HepG2 (cell line): Measurements from ENCODE around the gene XIAP. TPM values are rescaled to one million over a fixed set of nuclear protein-coding genes. Genes with fewer than 3 reads are reported as not detected.

Experiments used
- ARNTL ChIP-seq: sonication (generic); formaldehyde crosslinking; IDR thresholded peaks from 2 replicates; pipeline ENCODE4 v1.4.0; 2020; ENCODE audit warnings: mild to moderate bottlenecking, missing genetic modification reagents
- CSRNP1 ChIP-seq: sonication (generic); formaldehyde crosslinking; IDR thresholded peaks from 2 replicates; pipeline ENCODE4 v1.8.1; 2023; ENCODE audit warnings: mild to moderate bottlenecking, missing genetic modification reagents
- DNMT3B ChIP-seq: conservative IDR thresholded peaks from 2 replicates; pipeline ENCODE4 v1.6.1; 2016; ENCODE audit warnings: missing biosample characterization, control low read depth
- EED ChIP-seq: sonication (generic); formaldehyde crosslinking; IDR thresholded peaks from 2 replicates; pipeline ENCODE4 v1.5.0; 2020; ENCODE audit warnings: mild to moderate bottlenecking, missing genetic modification reagents
- FOSL1 ChIP-seq: sonication (generic); formaldehyde crosslinking; IDR thresholded peaks from 2 replicates; pipeline ENCODE4 v1.9.0; 2021; ENCODE audit warnings: missing genetic modification reagents, borderline replicate concordance
- FOXJ3 ChIP-seq: sonication (generic); formaldehyde crosslinking; IDR thresholded peaks from 2 replicates; pipeline ENCODE4 v1.4.0; 2020; ENCODE audit warnings: missing genetic modification reagents, mild to moderate bottlenecking, borderline replicate concordance
- FOXK2 ChIP-seq: fragments of 450-650 bp; IDR thresholded peaks from 2 replicates; pipeline ENCODE4 v1.6.1; 2016
- GPN1 ChIP-seq: sonication (generic); formaldehyde crosslinking; IDR thresholded peaks from 2 replicates; pipeline ENCODE4 v1.5.1; 2020; ENCODE audit warnings: missing genetic modification reagents, borderline replicate concordance
- KMT2A ChIP-seq: sonication (generic); formaldehyde crosslinking; IDR thresholded peaks from 2 replicates; pipeline ENCODE4 v1.4.0; 2020; ENCODE audit warnings: missing genetic modification reagents
- NFRKB ChIP-seq: fragments of 450-650 bp; IDR thresholded peaks from 2 replicates; pipeline ENCODE4 v1.6.1; 2017
- PAX8 ChIP-seq: sonication (generic); formaldehyde crosslinking; IDR thresholded peaks from 2 replicates; pipeline ENCODE4 v1.8.0; 2022; ENCODE audit warnings: mild to moderate bottlenecking, missing genetic modification reagents, borderline replicate concordance
- RAD21 ChIP-seq: fragments of 450-650 bp; formaldehyde crosslinking; IDR thresholded peaks from 2 replicates; pipeline ENCODE4 v1.5.0; 2020; ENCODE audit warnings: mild to moderate bottlenecking
- RERE ChIP-seq: IDR thresholded peaks from 2 replicates; pipeline ENCODE4 v1.6.1; 2016; ENCODE audit warnings: low read depth, missing genetic modification reagents, missing compliant biosample characterization
- SMAD1 ChIP-seq: sonication (generic); formaldehyde crosslinking; IDR thresholded peaks from 2 replicates; pipeline ENCODE4 v1.4.0; 2020; ENCODE audit warnings: missing genetic modification reagents, low read depth, mild to moderate bottlenecking, borderline replicate concordance
- SOX6 ChIP-seq, 2 experiments: fragments of 450-650 bp in 1 of 2; sonication (generic) in 1 of 2; formaldehyde crosslinking in 1 of 2; IDR thresholded peaks; 2 replicates each; pipeline versions ENCODE4 v1.4.0 to v1.6.1; 2017 to 2020; ENCODE audit warnings: antibody characterized with exemption in 1 of 2, mild to moderate bottlenecking in 1 of 2, missing genetic modification reagents in 1 of 2
- SP5 ChIP-seq: IDR thresholded peaks from 2 replicates; pipeline ENCODE4 v1.6.1; 2016; ENCODE audit warnings: low read depth, borderline replicate concordance
- ZKSCAN5 ChIP-seq: sonication (generic); formaldehyde crosslinking; IDR thresholded peaks from 2 replicates; pipeline ENCODE4 v1.5.1; 2020; ENCODE audit warnings: mild to moderate bottlenecking, missing genetic modification reagents
- ZMYM3 ChIP-seq: sonication (generic); formaldehyde crosslinking; IDR thresholded peaks from 2 replicates; pipeline ENCODE4 v1.5.1; 2020; ENCODE audit warnings: mild to moderate bottlenecking, missing genetic modification reagents
- ZNF225 ChIP-seq: sonication (generic); formaldehyde crosslinking; IDR thresholded peaks from 2 replicates; pipeline ENCODE4 v1.4.0; 2020; ENCODE audit warnings: mild to moderate bottlenecking, missing genetic modification reagents
- ZNF317 ChIP-seq: sonication (generic); formaldehyde crosslinking; IDR thresholded peaks from 2 replicates; pipeline ENCODE4 v1.5.0; 2020; ENCODE audit warnings: mild to moderate bottlenecking, missing genetic modification reagents
- polyA plus RNA-seq, 8 experiments: library from polyadenylated mRNA; depleted of rRNA in 3 of 8; stranded (reverse) in 7 of 8; unstranded in 1 of 8; fragments of >200 nt; fragmentation: Illumina TruSeq in 4 of 8; extraction: Trizol in 4 of 8; gene quantifications; 2 replicates each; pipeline versions ENCODE4 v1.2.1 to v1.2.3, GENCODE V29; 2011 to 2016; ENCODE audit warnings: low read depth in 4 of 8, missing spikeins in 1 of 8, mixed read lengths in 1 of 8; ENCODE audit not compliant: insufficient read depth in 1 of 8
- total RNA-seq, 5 experiments: library from RNA; depleted of rRNA; stranded (reverse); fragments of >200 nt; fragmentation: Illumina TruSeq; extraction: Trizol; gene quantifications; 2 replicates each; pipeline ENCODE4 v1.2.3, GENCODE V29; 2016; ENCODE audit warnings: low read depth in 1 of 5
- TF ChIP-seq, protein P1 (sequence below): conservative IDR thresholded peaks from 2 replicates; pipeline ENCODE4 v1.6.1; 2018; ENCODE audit warnings: missing genetic modification reagents

Gene XIAP
- total and polyA plus RNA-seq, 2 of the 13 experiments (the other 11 are each of a cell fraction or from before 2014, with no cell fraction given): 12.9 to 29.5 TPM

DNA sequence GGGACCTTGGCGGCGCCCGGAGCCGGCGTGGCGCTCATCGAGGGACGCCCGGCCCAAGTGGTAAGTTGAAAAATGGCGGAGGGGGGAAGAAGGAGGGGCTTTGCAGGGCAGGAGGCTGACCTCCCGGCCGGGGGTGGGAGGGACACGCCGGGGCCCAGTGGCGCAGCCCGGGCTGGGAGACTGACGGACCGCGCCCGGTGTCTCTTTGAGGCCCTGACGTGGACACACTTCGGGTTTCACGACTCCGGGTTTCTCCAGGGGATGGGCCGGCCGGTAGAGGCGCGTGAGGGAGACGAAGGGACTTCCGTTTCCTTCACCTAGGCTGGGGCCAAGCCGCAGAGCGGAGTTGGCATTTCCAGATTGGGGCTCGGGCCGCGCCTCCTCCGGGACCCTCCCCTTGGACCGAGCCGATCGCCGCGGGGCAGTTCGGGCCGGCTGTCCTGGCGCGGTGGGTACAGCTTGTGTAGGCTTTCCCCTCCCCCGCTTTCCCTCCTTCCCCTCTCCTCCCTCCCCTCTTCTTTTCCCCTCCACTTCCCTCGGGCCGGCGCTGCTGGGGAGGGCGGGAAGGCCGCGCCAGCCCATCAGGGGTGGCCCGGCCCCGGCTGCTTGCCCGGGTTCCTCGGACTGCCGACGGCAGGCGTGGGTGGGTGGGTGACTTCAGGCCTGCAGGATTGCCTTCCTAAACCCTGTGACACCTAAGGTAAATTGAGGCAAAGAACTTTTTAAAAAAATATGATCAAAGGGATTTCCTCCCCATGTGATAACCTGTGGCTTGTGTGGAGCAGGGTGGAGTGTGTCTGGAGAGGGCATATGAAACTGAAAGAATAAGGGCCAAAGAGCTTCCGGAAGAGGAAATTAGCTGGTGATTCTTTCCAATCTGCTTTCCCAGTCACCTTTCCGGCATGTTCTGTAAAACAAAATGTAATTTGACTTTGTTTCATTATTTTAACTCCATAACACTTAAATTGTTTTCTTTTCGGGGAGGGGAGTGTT, at the start of gene XIAP (continued):
- TF ChIP-seq SOX6 (IDR thresholded peaks at IDR 0.05): no peak
- TF ChIP-seq SOX6 (CRISPR knock-in tag; IDR thresholded peaks at IDR 0.05): peak; percentile 33; the same call in 1 of the 2 replicates
- TF ChIP-seq GPN1: no peak
- no peak for TF ChIP-seq ZKSCAN5 (CRISPR knock-in tag)
- TF ChIP-seq SMAD1 (CRISPR knock-in tag): no peak
- TF ChIP-seq PAX8 (CRISPR knock-in tag): no peak
- no peak for TF ChIP-seq ZMYM3
- no peak for TF ChIP-seq ZNF317 (CRISPR knock-in tag)
- no peak for TF ChIP-seq ARNTL (CRISPR knock-in tag)
- no peak for TF ChIP-seq FOXJ3 (CRISPR knock-in tag)
- TF ChIP-seq SP5 (CRISPR knock-in tag): no peak
- TF ChIP-seq, protein P1, sequence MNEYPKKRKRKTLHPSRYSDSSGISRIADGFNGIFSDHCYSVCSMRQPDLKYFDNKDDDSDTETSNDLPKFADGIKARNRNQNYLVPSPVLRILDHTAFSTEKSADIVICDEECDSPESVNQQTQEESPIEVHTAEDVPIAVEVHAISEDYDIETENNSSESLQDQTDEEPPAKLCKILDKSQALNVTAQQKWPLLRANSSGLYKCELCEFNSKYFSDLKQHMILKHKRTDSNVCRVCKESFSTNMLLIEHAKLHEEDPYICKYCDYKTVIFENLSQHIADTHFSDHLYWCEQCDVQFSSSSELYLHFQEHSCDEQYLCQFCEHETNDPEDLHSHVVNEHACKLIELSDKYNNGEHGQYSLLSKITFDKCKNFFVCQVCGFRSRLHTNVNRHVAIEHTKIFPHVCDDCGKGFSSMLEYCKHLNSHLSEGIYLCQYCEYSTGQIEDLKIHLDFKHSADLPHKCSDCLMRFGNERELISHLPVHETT (CRISPR knock-in tag): 0 out of 2 replicates have a peak, but pooled peaks have one; percentile 36
- TF ChIP-seq FOXK2: no peak
- no peak for TF ChIP-seq EED
- TF ChIP-seq NFRKB: no peak
- TF ChIP-seq RERE (CRISPR knock-in tag): no peak
- TF ChIP-seq DNMT3B (CRISPR knock-in tag): no peak
- no peak for TF ChIP-seq RAD21 (CRISPR knock-in tag)
- 0 out of 2 replicates have a peak, but pooled peaks have one; percentile 29 for TF ChIP-seq CSRNP1 (CRISPR knock-in tag)
- TF ChIP-seq KMT2A: 0 out of 2 replicates have a peak, but pooled peaks have one; percentile 27
- no peak for TF ChIP-seq FOSL1 (CRISPR knock-in tag)
- no peak for TF ChIP-seq ZNF225 (CRISPR knock-in tag)
